HepG2 (cell line): ENCODE data around the gene SLC35B4. TPM values are rescaled to one million over a fixed set of nuclear protein-coding genes. Genes with fewer than 3 reads are reported as not detected.
A peak's percentile ranks its signal among the peaks of the same experiment; 100 is the strongest.

ENCODE experiments used
- ATAC-seq: fragments of 200-7000 bp; cut with Tn5 transposase; 3 replicates; pipeline ENCODE4 v1.9.1; 2020; ENCODE audit warnings: mild to moderate bottlenecking, moderate library complexity
- BruUV-seq: library from RNA; stranded (reverse); fragments of 400-500 nt; replicated peaks from 2 replicates; lab custom pipeline; 2021; lab: Mats Ljungman, UMichigan
- CTCF ChIA-PET: fragments of 300-600 bp; formaldehyde crosslinking; extraction: SDS; loops from one replicate; lab custom pipeline; 2021; ENCODE audit warnings: low total read pairs, inconsistent platforms, low intra/inter-chr PET ratio; lab: Yijun Ruan, JAX
- POLR2A ChIA-PET: fragments of 350-600 bp; sonication (Branson Sonifier 250); formaldehyde crosslinking; loops from one replicate; lab custom pipeline; 2020; ENCODE audit warnings: antibody characterized with exemption, inconsistent platforms; lab: Yijun Ruan, JAX
- DNase-seq: peaks from one replicate; pipeline ENCODE4 v3.0.0-alpha.2; 2015; ENCODE audit warnings: low spot score
- FAIRE-seq: peaks from 3 replicates; lab custom pipeline; 2011; peaks lifted over from hg19 to GRCh38; lab: Jason Lieb, UNC
- H2AFZ ChIP-seq: one replicate; pipeline ENCODE4 v1.6.1; 2011; ENCODE audit warnings: low read length, inconsistent platforms
- H3K27ac ChIP-seq: fragments of 300-600 bp; 3 replicates; pipeline ENCODE4 v1.8.0; 2011; ENCODE audit warnings: mixed run types, mild to moderate bottlenecking, mixed read lengths, low read length, inconsistent platforms; ENCODE audit not compliant: insufficient read depth; ENCODE audit errors: extremely low read length
- H3K27me3 ChIP-seq, 2 experiments: fragments of 200-600 bp in 1 of 2; 2 replicates in 1 of 2; 3 replicates in 1 of 2; pipeline versions ENCODE4 v1.6.0 to v1.8.0; 2011; ENCODE audit warnings: low read length in 2 of 2, mild to moderate bottlenecking in 2 of 2, moderate library complexity in 2 of 2, inconsistent platforms in 1 of 2; ENCODE audit not compliant: insufficient read depth in 2 of 2, control insufficient read depth in 1 of 2
- H3K36me3 ChIP-seq, 2 experiments: fragments of 200-600 bp in 1 of 2; replicated peaks in 1 of 2; 2 replicates in 1 of 2; 3 replicates in 1 of 2; pipeline versions ENCODE4 v1.5.1 to v1.8.0; 2011; ENCODE audit warnings: low read length in 2 of 2, inconsistent platforms in 1 of 2; ENCODE audit not compliant: insufficient read depth in 2 of 2, control insufficient read depth in 1 of 2
- H3K4me1 ChIP-seq: 2 replicates; pipeline ENCODE4 v1.5.1; 2012; ENCODE audit warnings: low read length, inconsistent platforms; ENCODE audit not compliant: insufficient read depth
- H3K4me2 ChIP-seq: 2 replicates; pipeline ENCODE4 v1.6.0; 2011; ENCODE audit warnings: low read depth, low read length, inconsistent platforms
- H3K4me3 ChIP-seq, 3 experiments: fragments of 200-600 bp in 1 of 3; sonication (generic), shearing (Covaris generic) in 1 of 3; replicated peaks in 1 of 3; 2 replicates each; pipeline ENCODE4 v1.5.1; 2011 to 2016; ENCODE audit warnings: low read length in 3 of 3, inconsistent platforms in 2 of 3, low read depth in 2 of 3, mild to moderate bottlenecking in 2 of 3, control low read depth in 1 of 3, mixed read lengths in 1 of 3; ENCODE audit not compliant: insufficient read depth in 1 of 3
- H3K79me2 ChIP-seq: one replicate; pipeline ENCODE4 v1.6.1; 2011; ENCODE audit warnings: low read length, inconsistent platforms; ENCODE audit not compliant: insufficient read depth
- H3K9ac ChIP-seq: 2 replicates; pipeline ENCODE4 v1.6.0; 2011; ENCODE audit warnings: mild to moderate bottlenecking, low read depth, low read length, inconsistent platforms; ENCODE audit not compliant: insufficient read depth
- H3K9me3 ChIP-seq: 2 replicates; pipeline ENCODE4 v1.5.1; 2012; ENCODE audit warnings: mild to moderate bottlenecking, low read length
- H4K20me1 ChIP-seq: 2 replicates; pipeline ENCODE4 v1.6.0; 2011; ENCODE audit warnings: inconsistent platforms, mild to moderate bottlenecking, low read length, moderate library complexity; ENCODE audit not compliant: insufficient read depth
- ARNT ChIP-seq: fragments of 450-650 bp; IDR thresholded peaks from 2 replicates; pipeline ENCODE4 v1.6.1; 2017
- ATF1 ChIP-seq: IDR thresholded peaks from 2 replicates; pipeline ENCODE4 v1.6.1; 2016; ENCODE audit warnings: mild to moderate bottlenecking, control low read depth
- HCFC1 ChIP-seq: fragments of 150-350 bp; IDR thresholded peaks from 2 replicates; pipeline ENCODE4 v1.6.1; 2014; ENCODE audit warnings: low read depth, low read length
- IRF9 ChIP-seq: sonication (generic); formaldehyde crosslinking; IDR thresholded peaks from 2 replicates; pipeline ENCODE4 v1.8.0; 2022; ENCODE audit warnings: missing genetic modification reagents, mild to moderate bottlenecking, borderline replicate concordance
- MAFF ChIP-seq: IDR thresholded peaks from 2 replicates; pipeline ENCODE4 v1.6.1; 2011; ENCODE audit warnings: low read depth, low read length, improper control_type of control experiment
- MAFK ChIP-seq, 2 experiments: IDR thresholded peaks in 1 of 2; conservative IDR thresholded peaks in 1 of 2; 2 replicates each; pipeline ENCODE4 v1.6.1; 2011; ENCODE audit warnings: improper control_type of control experiment in 2 of 2, low read length in 2 of 2
- NPAS2 ChIP-seq: sonication (generic); formaldehyde crosslinking; IDR thresholded peaks from 2 replicates; pipeline ENCODE4 v1.8.0; 2022; ENCODE audit warnings: mild to moderate bottlenecking, missing genetic modification reagents, borderline replicate concordance
- POLR2AphosphoS5 ChIP-seq: IDR thresholded peaks from 2 replicates; pipeline ENCODE4 v1.6.1; 2012; ENCODE audit warnings: low read depth, low read length
- SAP130 ChIP-seq: IDR thresholded peaks from 2 replicates; pipeline ENCODE4 v1.6.1; 2016; ENCODE audit warnings: low read depth
- THAP11 ChIP-seq: IDR thresholded peaks from 2 replicates; pipeline ENCODE4 v1.6.1; 2016; ENCODE audit warnings: missing biosample characterization, missing genetic modification reagents
- XRCC5 ChIP-seq: fragments of 200-400 bp; formaldehyde crosslinking; optimal IDR thresholded peaks from 2 replicates; pipeline ENCODE3; 2017; ENCODE audit warnings: mild to moderate bottlenecking, low read length
- ZFP90 ChIP-seq: sonication (generic); formaldehyde crosslinking; IDR thresholded peaks from 2 replicates; pipeline ENCODE4 v1.8.0; 2022; ENCODE audit warnings: missing genetic modification reagents, mild to moderate bottlenecking, inconsistent platforms, borderline replicate concordance
- ZHX2 ChIP-seq, 2 experiments: sonication (generic) in 1 of 2; formaldehyde crosslinking in 1 of 2; IDR thresholded peaks; 2 replicates each; pipeline versions ENCODE4 v1.6.1 to v1.9.0; 2014 to 2022; ENCODE audit warnings: antibody characterized with exemption in 1 of 2, borderline replicate concordance in 1 of 2, inconsistent platforms in 1 of 2, low read depth in 1 of 2, missing genetic modification reagents in 1 of 2
- ZNF230 ChIP-seq: sonication (generic); formaldehyde crosslinking; IDR thresholded peaks from 2 replicates; pipeline ENCODE4 v1.4.0; 2020; ENCODE audit warnings: mild to moderate bottlenecking, missing genetic modification reagents
- WGBS: methylation state at CpG from one replicate; pipeline ENCODE4 v1.1.6; 2017; ENCODE audit warnings: low lambda C conversion rate; 5-methylcytosine and 5-hydroxymethylcytosine counted together
- in situ Hi-C: cut with HindIII; loops from 2 replicates; pipeline ENCODE4 v1.10.0; 2017; ENCODE audit warnings: low pct_unique_long_range_greater_than_20kb; ENCODE audit not compliant: extremely low pct_ligation_motif_present
- intact Hi-C: fragments of 100-400 bp; cut with micrococcal nuclease; formaldehyde crosslinking; loops from one replicate; pipeline ENCODE4 v1.10.0; 2022; ENCODE audit not compliant: unreplicated experiment
- polyA plus RNA-seq, 8 experiments: library from polyadenylated mRNA; depleted of rRNA in 3 of 8; stranded (reverse) in 7 of 8; unstranded in 1 of 8; fragments of >200 nt; fragmentation: Illumina TruSeq in 4 of 8; extraction: Trizol in 4 of 8; gene quantifications; 2 replicates each; pipeline versions ENCODE4 v1.2.1 to v1.2.3, GENCODE V29; 2011 to 2016; ENCODE audit warnings: low read depth in 4 of 8, missing spikeins in 1 of 8, mixed read lengths in 1 of 8; ENCODE audit not compliant: insufficient read depth in 1 of 8
- total RNA-seq, 5 experiments: library from RNA; depleted of rRNA; stranded (reverse); fragments of >200 nt; fragmentation: Illumina TruSeq; extraction: Trizol; gene quantifications; 2 replicates each; pipeline ENCODE4 v1.2.3, GENCODE V29; 2016; ENCODE audit warnings: low read depth in 1 of 5

The SLC35B4 gene
- total and polyA plus RNA-seq, 2 of the 13 experiments (the other 11 are each of a cell fraction or from before 2014, with no cell fraction given): 17.1 to 17.8 TPM

DNA sequence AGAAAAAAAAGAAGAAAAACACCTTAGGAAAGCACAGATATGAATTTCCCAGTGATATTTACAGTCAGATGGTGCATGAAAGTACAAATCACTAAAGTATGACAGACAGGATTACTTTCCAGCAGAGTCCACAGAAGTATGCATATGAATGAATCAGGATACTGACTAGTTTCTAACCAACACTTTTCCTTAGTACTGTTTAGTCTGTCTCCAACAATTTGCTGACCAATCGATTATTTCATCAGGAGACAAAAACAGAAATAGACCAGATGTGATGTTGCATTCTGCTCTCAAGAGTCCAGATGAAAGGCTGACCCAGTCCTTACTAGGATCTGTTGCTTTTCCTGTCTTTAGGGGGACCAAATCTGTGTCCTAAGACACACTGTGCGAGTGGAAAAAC, 14.6 kb downstream of the SLC35B4 start:
- FAIRE-seq (no peak), DNase-seq (no peak), ATAC-seq (no peak)
- Histone ChIP-seq H3K4me1 (no peaks in the 10 kb centered on the region), H3K36me3 (peaks cover 7 to 52% of the 10 kb centered on the region in 2 experiments; a peak in 4 of 5 replicates), H3K27ac (no peak overlapping the region), H3K79me2 (no peaks in the 10 kb centered on the region), H3K9me3 (no peaks in the 10 kb centered on the region), H2AFZ (no peak overlapping the region), H3K9ac (no peak overlapping the region), H3K4me2 (no peak overlapping the region), H4K20me1 (no peaks in the 10 kb centered on the region), H3K4me3 (no peak overlapping the region), H3K27me3 (no peaks in the 10 kb centered on the region)
- CTCF ChIA-PET: no interaction called here
- BruUV-seq: no TSS peak
- in situ Hi-C loops (no loop called here), intact Hi-C loops (no loop called here)
- POLR2A ChIA-PET: no interaction called here
- WGBS: 100% methylated on average over 2 of the region's 2 CpGs
- no peak for TF ChIP-seq HCFC1
- no peak for TF ChIP-seq ZNF230 (CRISPR knock-in tag)
- TF ChIP-seq MAFF: peak; percentile 97
- no peak for TF ChIP-seq ARNT
- TF ChIP-seq ZFP90 (CRISPR knock-in tag): no peak
- TF ChIP-seq THAP11 (CRISPR knock-in tag): no peak
- peak; percentile 96 for TF ChIP-seq MAFK (conservative IDR thresholded peaks at IDR 0.05 in 1 of 2, IDR thresholded peaks at IDR 0.05 in 1 of 2; ENCODE audit: low read length in 2 of 2)

DNA sequence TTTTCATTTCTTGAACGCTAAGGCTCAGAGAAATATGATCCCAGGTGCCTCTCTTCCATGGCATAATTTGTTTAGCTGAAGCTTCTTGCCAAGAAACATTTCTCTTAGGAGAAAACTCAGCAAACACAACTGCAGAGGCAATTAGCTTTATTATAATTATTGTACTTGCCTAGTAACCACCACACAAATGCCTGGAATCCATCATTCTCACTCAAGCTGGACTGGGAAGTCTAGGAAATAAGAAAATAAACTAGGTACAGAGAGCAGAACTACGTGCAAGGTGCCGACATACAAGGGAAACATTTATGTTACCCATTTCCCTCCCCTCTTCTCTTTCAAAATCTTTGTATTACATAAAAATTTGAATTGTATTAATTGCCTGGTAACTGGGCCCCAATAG, 15.1 kb downstream of the SLC35B4 start:
- Histone ChIP-seq H3K4me3 (no peak overlapping the region), H3K9me3 (no peaks in the 10 kb centered on the region), H3K4me1 (no peaks in the 10 kb centered on the region), H3K9ac (no peak overlapping the region), H3K36me3 (peaks cover 7 to 51% of the 10 kb centered on the region in 2 experiments; a peak in 4 of 5 replicates), H2AFZ (no peak overlapping the region), H3K79me2 (no peaks in the 10 kb centered on the region), H3K4me2 (no peak overlapping the region), H3K27me3 (no peaks in the 10 kb centered on the region), H3K27ac (no peak overlapping the region), H4K20me1 (no peaks in the 10 kb centered on the region)
- in situ Hi-C loops (no loop called here), intact Hi-C loops (no loop called here)
- 95% methylated on average over 3 of the region's 3 CpGs for WGBS
- no peak for DNase-seq
- ATAC-seq: no peak
- ChIA-PET POLR2A (no interaction called here), CTCF (no interaction called here)
- BruUV-seq: no TSS peak
- FAIRE-seq: no peak
- TF ChIP-seq POLR2AphosphoS5: no peak
- no peak for TF ChIP-seq ATF1 (CRISPR knock-in tag)
- no peak for TF ChIP-seq ZHX2 (IDR thresholded peaks at IDR 0.05; ENCODE audit: low read depth)
- no peak for TF ChIP-seq ZHX2 (CRISPR knock-in tag; IDR thresholded peaks at IDR 0.05; ENCODE audit: borderline replicate concordance)
- TF ChIP-seq SAP130 (CRISPR knock-in tag): no peak
- no peak for TF ChIP-seq IRF9 (CRISPR knock-in tag)
- TF ChIP-seq NPAS2 (CRISPR knock-in tag): no peak
- TF ChIP-seq XRCC5: no peak
